HuH-7 (cell line): Measurements from ENCODE around the gene PPP1R9B.

ENCODE experiments used
- DNase-seq: peaks from one replicate; pipeline ENCODE4 v3.0.0; 2011; ENCODE audit warnings: low spot score

PPP1R9B gene

GRCh38 chr17:50141026-50141744 lies 9.3 kb downstream of the PPP1R9B start:
- DNase-seq = no peak

GRCh38 chr17:50139950-50140885 lies 10.3 kb downstream of the PPP1R9B start:
- DNase-seq = peak; percentile 98

- no peak for DNase-seq
These were observed 11.2 kb downstream of the PPP1R9B start for GRCh38 chr17:50139185-50139783.

DNA sequence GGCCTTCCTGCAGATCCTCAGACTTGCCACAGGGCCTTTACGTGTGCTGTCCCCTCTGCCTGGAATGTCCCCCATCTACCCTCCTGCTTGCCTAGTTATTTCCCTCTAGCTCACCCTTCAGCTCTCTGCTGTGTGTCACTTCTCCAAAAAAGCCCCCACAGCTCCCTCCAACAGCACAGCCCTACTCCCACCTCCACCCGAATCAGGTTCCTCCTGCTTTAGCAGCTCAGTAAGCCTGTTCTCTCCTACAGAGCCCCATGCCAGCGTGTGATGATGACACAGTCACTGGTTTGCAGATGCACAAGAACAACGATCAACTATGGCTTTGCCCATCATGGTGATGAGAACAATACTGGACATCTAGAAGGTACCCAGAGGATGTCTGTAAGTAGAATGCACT lies 13.4 kb downstream of the PPP1R9B start:
- DNase-seq = no peak

DNA sequence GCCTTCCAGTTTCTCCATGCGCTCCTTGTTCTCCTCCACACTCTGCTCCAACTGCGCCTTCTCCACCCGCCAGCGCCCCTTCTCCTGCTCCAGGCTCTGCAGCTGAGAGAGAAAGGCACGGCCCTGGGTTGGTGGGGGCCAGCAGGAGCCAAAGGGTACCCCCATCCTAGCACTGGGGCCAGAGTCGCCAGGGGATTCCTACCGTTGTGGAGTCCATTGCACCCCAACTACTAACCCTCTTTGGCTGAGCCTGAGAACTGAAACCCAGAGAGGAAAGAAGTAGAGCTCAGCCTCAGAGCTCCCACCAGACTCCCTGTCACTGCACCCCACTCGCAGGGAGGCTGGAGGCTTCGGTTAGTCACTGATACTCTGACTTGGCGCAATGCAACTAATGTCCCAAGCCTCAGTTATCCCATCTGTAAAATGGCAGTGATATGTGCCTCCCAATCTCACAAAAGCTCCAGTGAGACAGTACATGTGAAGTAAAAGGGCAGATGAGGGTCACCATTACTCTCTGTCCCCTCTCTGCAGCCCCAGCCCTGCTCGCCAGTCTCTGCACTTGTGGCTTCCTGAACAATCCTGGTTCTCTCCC lies 14.3 kb downstream of the PPP1R9B start:
- no peak for DNase-seq

- no peak for DNase-seq
These were observed 15.0 kb downstream of the PPP1R9B start for GRCh38 chr17:50135316-50136095.

- DNase-seq = no peak
These were observed 16.0 kb downstream of the PPP1R9B start for GRCh38 chr17:50134206-50135110.

GRCh38 chr17:50133769-50134099 lies 16.7 kb downstream of the PPP1R9B start:
- DNase-seq = no peak

DNA sequence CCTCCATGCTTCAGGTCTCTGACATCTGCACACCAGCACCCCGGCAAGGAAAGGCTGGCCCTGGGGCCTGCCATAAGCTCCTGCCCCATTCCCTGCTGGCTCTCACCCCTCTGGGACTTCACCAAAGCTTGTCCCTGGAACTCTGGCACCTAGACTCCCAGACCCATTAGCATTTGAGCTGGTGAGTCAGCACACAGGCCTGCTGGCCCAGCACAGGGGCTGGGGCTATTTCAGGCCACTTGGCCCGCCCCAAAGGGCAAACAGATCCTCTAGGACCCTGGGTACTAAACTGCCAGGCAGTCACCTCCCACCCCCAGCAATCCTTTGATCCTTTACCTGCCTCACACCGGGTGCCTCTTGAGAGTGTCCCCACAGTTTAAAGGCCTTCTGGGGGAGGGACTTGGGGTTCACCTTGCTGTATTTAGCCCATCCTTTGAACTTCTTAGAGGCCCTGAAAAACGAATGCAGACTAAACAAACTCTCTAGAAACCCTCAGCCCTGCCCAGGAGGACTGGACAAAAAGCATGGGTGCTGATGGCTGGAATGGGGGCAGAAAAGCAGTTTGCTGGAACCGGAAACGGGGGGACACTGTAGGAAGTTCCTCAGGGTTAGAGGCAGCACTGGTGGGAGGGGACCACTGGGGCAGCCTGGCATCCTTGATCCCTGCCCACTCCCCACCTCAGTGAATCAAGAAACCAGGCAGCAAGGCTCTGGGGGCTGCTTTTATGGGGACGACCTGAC lies 17.3 kb downstream of the PPP1R9B start:
- no peak for DNase-seq

GRCh38 chr17:50132104-50132794 lies 18.2 kb downstream of the PPP1R9B start:
- DNase-seq = no peak

- DNase-seq = no peak
These were observed 19.7 kb downstream of the PPP1R9B start for GRCh38 chr17:50130559-50131305.

GRCh38 chr17:50129728-50130558 lies 20.5 kb downstream of the PPP1R9B start, which contains the start of gene SAMD14:
TSS of gene SAMD14 (minus strand) at chr17:50130160. CDS start at chr17:50124959, 5,201 bp downstream.
- DNase-seq = no peak

- DNase-seq = no peak
These were observed 21.1 kb downstream of the PPP1R9B start for GRCh38 chr17:50129353-50129727.

GRCh38 chr17:50128441-50129352 lies 21.8 kb downstream of the PPP1R9B start:
- DNase-seq = no peak

- DNase-seq = no peak
These were observed 22.6 kb downstream of the PPP1R9B start for GRCh38 chr17:50127697-50128361.

DNA sequence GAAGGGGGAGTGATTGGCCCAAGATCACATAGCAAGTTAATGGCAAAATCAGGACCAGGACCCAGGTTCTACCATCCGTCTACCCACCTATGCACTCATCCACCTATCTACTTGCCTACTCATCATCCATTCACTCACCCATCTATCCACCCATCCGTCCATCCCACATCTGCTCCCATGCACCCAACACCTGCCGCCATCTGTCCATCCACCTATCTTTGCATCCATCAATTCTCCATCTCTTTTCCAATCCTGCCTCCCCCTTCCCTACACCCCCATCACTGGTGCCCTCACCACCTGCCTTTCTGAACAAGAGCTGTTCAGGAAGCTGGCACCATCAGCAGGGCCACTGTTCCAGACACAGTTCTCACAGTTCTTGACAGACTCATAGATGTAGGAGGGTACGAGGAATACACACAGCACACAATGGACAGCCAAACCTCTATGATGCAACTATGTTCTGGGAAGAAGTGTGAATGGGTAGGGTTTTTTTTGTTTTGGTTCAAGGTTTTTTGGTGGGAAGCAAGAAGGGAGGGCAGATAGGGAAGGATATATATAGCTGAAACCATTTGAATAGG lies 25.0 kb downstream of the PPP1R9B start:
- no peak for DNase-seq
